DMS114 treated with DMSO at 0.1 percent for 48 hours (cell line): Measurements from ENCODE around the gene GJA9.
"Not testable (repeated sequence)": the region's sequence is repeated elsewhere in the genome, so short reads cannot be mapped to it uniquely, and the experiment has no call there.

Source experiments
- DNase-seq: peaks from one replicate; lab custom pipeline; 2025; ENCODE audit not compliant: unreplicated experiment; lab: John Stamatoyannopoulos, UW

GJA9 gene

DNA sequence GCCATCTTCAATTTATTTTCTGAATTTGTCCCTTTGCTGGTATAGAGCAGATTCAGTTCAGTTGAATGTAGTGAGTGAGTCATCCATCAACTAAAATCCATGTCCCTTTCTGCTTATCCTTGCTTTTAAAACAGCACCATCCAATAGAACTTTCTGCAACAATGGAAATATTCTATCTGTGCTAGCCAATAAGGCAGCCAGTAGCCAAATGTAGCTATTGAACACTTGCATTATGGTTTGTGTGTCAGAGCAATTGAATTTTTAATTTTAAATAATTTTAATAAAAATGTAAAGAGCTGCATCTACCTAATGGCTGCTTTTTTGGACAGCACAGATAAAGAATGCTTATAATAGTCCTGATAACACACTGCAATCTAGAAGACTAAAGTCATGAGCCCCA lies at the start of gene GJA9:
GJA9 (minus strand) TSS at position 101 of the 400 bp plus-strand sequence. CDS start 5,489 bp downstream, outside the sequence.
- no peak for DNase-seq

DNA sequence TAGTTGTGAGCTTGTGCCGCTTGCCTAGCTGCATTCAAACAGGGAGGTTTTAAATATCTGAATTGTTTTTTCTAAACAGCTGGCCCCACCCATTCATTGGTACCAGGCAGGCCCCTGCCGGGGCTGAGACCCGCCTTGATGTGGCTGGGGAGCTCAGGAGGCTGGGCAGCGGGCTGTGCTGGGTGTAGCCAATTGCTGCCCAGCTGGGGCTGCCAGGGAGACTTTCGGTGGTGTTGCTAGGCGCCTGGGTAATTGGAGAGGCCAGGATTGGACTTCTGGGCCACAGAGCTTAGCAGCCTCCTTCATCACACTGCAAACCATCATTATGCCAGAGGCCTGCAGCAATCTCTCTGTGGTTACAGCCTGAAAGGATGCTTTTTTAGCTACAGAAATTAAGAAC lies 48.1 kb upstream of the GJA9 start:
- DNase-seq, result no peak

DNA sequence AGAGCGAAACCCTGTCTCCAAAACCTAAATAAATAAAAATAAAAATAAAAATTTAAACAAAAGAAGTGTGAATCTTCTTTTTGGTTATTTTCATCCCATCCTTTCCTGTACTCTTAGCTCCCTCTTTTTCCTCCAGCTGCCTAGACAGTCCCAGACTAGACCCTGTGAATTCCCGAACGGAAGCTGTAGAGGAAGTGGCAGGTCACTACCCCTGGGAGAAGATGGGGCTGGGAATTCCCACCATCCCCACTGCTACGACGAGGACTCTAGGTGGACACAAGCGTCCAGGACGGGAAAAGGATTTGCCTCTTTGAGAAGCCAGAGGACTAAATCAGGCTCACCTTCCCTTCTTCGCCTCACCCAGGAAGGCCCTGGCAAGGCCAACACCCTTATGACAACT lies 47.7 kb upstream of the GJA9 start:
- DNase-seq, result no peak

DNA sequence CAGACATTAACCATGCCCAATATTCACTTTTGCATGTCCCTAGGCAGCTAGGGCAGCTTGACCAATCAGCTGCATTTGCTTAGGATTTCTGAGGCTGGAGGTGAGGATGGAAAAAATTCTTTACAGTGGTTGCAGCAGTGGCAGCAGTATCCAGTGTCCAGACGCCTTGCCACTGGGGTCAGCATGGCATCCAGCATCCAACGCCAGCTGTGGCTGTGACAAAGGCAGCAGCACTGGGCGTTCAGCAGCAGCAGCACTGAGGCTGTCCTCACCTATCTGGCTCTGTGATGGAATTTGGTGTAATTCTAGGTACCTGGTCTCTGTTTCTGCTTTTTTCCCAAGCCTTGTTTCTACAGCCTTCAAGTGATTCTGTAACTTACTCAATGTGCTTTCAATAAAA lies 44.7 kb upstream of the GJA9 start:
- no peak for DNase-seq

DNA sequence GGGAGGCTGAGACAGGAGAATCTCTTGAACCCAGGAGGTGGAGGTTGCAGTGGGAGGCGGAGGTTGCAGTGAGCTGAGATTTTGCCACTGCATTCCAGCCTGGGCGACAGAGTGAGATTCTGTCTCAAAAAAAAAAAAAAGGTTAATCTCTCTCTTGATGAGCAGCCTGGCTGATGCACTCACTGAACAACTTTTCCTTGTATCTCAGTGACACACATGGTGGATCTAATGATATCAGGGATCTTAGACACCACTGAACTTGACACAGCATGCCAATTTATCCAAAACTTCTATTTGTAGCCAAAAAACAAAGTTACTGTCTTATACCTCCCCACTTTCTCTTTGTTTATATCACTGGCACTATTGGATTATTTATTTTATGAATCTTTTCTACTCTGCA lies 44.0 kb upstream of the GJA9 start:
- DNase-seq, result no peak

DNA sequence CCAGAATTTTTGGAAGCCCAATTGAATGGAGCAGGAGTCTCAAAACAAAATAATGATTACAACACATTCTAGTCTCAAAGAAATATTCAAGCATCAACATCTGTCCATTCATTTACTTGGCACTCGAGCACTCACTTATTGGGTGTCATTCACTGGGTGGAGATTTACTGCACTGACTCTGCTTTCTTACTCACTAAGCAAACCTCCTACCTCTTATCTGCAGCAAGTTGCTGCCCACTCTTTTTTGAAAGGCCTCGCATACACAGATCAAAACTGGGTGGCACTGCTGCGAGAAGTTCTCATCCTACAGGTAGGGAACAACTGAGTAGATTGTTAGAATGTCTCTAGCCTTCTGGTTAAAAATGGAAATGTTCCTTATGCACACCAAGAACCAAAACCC lies 42.2 kb upstream of the GJA9 start:
- DNase-seq, result no peak

DNA sequence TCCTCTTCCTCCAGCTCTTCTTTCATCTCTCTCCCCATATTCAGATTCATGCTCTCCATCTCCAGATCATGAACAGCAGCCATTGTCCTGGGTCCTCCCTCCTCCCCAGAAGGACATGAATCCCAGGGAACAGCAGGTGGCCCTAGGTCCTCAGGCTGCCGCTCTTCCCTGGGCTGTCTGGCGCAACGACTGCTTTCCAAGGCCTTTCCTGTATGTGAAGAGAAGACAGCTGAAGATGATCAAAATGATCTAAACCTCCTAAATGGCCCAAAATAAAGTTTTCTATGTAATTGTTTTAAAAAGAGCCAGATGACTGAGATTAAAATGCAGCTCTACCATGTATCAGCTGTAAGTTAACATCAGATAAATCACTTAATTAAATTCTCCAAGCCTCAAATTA lies 37.7 kb upstream of the GJA9 start:
- no peak for DNase-seq

DNA sequence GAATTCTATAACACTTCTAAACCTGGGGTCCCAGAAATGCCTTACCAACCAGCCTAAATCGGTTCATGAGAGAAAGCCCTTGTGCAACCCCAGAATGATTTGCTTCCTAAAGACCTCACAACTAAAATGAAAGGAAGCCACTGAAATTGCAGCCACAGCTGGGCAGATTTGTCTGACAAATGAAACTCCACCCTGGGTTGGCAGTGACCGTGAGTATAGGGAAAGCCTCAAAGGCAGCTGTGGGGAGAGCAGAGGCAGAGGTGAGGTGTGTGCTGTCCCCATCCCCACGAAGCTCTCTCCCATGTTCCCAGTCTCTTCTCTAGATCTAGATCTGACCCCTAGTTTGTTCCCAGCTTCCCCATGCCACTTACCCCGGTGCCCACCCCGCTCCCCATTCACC lies 37.2 kb upstream of the GJA9 start:
- DNase-seq, result no peak

DNA sequence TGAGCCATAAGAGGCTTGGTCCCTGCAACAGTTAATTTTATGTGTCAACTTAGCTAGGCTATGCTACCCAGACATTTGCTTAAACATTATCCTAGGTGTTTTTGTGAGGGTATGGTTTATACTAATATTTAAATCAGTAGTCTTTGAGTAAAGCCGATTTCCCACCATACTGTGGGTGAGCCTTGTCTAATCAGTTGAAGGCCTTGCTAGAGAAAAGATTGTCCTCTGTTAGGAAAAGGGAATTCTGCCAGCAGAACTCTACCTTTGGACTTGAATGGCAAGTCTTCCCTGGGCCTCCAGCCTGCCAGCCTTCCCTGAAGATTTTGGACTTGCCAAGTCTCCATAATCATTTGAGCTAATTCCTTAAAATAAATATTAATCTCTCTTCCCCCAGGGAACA lies 36.4 kb upstream of the GJA9 start:
- DNase-seq, result no peak

DNA sequence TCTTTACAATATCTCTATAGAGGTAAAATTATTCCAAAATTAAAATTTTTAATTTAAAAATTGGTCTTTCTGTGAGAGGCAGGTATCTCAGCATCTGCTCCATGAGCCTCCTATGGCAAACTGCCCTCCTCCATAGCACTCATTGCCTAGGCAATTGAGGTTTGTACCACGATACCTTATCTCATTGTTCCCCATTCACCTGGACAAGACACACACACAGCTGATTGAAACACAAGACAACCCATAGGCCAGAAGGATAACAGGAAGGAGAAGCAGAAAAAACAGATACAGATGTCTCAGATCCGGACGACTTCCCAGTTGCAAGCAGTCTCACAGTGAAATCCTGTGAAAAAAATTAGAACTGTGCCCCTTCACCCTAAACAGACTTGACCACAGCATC lies 36.0 kb upstream of the GJA9 start:
- no peak for DNase-seq

DNA sequence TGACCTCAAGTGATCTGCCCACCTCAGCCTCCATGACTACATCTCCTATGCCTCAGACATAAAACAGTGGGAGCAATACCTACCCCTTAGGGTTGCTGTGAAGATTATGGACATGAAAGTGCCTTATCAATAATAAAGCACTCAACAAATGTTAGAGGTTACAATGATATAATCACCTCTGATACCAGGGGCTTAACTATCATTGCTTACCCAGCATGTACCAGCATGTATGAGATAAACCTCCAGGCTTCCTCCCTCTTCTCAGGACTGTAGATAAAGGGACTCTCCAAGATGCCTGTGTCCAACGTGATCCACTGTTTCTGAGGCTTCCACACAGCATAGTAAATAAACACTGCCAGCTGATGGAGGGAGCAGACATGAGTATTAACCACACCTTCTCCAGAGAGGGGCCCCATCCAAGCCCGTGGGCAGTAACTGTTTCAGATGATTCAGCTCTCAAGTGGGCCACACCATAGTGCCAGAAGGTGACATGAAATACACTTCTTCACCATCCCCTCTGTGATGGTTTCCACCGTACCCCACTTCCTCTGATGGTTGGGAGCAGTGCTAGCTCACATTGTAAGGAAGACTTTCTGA lies 34.1 kb upstream of the GJA9 start:
- DNase-seq, result no peak

DNA sequence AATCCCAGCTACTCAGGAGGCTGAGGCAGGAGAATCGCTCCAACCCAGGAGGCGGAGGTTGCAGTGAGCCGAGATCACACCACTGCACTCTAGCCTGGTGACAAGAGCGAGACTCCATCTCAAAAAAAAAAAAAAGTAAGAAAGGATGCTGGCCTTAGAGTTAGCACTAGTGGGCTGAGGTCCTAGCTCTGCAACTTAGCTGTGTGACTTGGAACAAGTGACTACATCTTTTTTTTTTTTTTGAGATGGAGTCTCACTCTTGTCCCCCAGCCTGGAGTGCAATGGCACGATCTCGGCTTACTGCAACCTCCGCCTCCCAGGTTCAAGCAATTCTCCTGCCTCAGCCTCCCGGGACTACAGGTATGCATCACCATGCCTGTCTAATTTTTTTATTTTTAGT lies 33.5 kb upstream of the GJA9 start:
- DNase-seq, result not testable (repeated sequence)

DNA sequence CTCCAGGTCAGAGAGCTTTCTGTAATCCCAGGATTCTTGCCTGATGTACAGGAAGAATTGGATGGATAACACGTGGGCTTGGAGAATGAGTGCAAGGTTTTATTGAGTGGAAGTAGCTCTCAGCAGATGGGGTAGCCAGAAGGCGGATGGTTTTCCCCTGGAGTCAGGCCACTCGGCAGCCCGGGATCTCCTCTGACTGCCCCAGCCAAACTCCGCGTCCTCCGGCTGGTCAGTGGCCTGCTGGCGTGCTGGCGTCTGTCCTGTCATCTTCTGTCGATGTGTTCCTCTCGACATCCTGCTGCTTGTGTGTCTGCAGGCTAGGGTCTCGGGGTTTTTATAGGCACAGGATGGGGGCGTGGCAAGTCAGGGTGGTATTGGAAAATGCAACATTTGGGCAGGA lies 27.4 kb upstream of the GJA9 start:
- DNase-seq, result no peak

DNA sequence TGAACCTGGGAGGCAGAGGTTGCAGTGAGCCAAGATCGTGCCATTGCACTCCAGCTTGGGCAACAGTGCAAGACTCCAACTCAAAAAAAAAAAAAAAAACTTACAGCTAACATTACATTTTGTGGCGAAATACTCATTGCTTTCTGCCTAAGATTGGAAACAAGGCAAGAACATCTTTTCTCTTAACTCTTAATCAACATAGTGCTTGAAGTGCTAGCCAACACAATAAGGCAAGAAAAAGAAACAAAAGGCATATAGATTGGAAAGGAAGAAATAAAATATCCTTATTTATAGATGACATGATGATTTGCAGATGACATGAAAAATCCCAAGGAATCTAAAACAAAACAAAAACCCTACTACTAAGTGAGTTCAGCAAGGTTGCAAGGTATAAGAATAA lies 24.6 kb upstream of the GJA9 start:
- DNase-seq, result no peak

DNA sequence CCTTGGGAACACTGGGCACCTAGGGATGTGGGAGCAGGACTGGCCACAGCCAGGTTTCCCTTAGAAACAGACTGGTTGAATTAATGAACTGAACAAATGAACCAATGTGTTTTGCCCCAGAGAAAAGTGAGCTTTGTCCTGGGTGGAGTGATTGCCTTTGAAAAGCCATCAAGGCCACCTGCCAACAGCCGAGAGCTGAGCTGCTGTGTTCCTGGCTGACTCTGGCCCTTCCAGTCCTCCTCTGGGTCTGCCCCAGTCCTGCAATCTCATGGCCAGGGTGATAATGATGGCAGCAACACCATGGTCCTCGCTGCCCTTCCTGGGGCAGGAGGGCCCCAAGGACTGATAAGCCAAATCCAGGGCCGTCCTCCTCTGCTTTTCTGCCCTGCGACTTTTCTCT lies 18.2 kb upstream of the GJA9 start:
- no peak for DNase-seq

DNA sequence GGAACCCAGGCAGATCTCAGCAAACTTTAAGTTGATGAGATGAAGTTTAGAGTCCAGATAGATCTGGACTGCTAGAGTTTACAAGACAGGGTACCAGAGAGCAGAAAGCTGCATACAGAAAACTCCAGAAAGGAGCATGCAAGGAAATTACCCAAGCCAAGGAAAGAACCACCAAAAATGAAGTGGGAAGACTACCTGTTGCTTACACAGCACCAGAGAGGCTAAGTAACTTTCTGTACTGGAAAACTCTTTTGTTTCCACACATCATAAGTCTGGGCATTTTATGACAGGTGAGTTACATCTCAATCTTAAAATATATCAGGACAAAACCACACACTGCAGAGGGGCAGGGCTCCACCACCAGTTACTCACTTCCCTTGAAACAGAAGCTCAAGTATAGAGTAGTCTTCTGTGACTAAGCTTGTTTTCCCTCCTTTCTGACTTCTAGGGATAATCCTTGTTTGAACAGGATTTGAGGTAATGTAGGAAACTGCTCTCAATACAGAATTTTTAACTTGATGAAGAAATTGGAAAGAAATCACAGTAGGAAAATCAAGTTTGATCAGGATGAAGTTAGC lies 17.4 kb upstream of the GJA9 start:
- no peak for DNase-seq

DNA sequence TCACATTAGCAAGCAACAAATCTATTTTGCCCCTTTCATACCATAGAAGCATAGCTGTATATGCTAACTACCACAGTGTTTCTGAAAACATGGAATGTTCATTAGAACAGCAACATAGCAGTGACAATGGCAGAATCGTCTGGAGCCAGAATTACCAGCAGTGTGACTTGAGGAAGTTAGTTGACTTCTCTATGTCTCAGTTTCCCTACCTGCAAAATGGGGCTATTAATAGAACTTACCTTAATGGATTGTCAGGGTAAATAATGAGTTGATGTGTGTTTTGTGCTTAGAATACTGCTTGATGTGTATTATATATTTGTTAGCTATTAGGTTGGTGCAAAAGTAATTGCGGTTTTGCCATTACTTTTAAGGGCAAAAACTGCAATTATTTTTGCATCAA lies 14.8 kb upstream of the GJA9 start:
- DNase-seq, result no peak

DNA sequence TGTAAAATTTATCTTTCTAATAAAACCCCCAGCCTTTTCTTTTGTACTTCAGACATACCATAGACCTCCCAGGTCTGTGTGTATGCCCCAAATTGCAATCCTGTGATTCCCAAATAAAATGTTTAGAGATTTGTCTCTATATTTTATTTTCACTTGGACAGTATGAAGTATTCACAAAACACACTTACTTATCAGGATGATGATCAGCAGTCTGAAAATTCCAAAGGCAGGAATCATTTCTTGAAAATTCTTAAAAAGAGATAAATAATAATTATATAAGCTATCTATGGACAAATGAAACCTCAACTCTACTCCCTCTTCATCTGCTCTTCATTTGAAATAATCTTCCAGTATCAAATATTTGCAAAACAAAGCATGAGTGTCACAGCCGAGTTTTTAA lies 11.6 kb upstream of the GJA9 start:
- DNase-seq, result no peak

DNA sequence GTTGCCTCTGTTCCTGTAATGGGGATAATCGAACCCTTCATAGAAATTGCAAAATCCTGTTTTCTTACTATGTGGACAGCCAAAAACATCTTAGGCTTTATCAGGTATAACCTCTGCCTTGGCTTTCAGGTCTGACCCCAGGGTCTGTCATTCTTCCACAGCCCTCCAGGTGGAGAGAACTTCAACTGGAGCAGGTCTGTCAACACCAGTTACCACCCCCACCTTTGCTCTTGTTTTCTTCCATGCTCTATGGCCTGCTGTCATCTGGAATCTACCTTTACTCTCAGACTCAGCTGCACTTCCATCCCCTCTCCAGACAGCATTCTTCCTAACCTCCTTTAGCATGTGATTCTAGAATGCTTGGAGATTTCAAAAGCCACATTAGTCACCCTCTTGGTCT lies 10.4 kb upstream of the GJA9 start:
- no peak for DNase-seq

DNA sequence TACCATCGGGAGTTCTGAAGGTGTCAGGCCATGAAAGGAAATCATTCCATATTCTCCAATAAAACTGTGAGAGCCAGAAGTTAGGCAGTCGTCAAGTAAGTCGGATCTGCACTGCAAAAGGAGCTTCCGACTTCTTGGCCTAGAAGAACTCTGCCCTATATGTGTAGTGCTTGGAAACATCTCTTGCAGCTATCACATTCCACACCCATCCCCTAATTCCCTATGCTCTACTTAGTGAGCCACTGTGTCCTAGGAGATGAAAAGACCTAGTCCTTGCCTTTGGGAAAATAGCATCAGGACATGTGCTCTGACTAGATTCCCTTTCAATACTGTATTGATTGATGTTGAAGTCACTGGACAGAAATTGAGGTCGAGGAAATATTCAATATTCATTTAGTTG lies 8.2 kb upstream of the GJA9 start:
- no peak for DNase-seq

DNA sequence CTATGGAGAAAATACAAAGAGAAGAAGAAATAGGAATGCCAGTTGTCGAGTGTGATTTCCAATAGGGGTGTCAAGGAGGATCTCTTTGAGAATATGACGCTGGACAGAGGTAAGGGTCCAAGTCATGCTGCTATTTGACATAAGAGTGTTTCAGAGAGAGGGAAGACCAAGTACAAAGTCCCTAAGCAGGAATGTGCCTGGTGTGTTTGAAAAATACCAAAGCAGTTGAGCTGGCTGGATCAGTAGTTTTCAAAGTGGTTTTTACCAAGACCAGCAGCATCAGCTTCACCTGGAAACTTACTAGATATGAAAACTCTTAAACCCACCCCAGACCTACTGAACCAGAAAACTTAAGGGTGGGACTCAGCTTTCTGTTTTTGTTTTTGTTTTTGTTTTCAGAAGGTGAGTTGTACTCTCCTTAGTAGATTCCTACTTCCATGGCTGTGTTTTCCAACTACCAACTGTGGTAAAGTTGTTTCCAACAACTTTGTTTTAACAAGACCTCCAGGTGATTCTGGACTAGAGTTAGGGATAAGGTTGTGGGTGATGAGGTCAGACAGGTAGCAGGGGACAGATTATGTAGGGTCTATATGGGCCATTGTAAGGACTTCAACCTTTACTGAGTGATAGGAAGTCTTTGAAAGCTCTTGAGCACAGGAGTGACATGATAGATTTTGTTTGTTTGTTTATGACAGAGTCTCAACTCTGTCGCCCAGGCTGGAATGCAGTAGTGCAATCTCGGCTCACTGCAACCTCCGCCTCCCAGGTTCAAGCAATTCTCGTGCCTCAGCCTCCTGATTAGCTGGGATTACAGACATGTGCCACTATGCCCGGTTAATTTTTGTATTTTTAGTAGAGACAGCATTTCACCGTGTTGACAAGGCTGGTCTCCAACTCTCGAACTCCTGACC lies 7.3 kb upstream of the GJA9 start:
- no peak for DNase-seq

DNA sequence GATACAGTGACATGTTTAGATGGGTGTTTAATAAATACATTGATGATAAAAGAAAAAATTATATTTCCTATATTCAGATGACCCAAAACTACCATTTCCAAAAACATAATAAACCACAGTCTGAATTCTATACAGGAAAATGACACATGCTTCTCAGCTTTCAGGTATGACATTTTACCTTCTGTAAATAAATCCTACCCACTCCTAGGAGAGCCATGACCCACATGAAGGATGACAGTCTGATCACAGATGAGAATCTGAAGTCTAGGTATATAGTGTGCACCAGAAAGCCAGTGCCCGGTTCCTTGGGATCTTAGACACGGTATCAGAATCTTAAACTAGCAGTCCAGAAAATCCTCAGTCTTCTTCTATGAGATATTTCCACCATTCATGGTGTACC lies 3.7 kb upstream of the GJA9 start:
- no peak for DNase-seq
